IgD-negative memory B cell (primary cell): ENCODE data around the gene SLC49A4. TPM values are rescaled to one million over a fixed set of nuclear protein-coding genes. Genes with fewer than 3 reads are reported as not detected.

Experiments
- H3K27ac Mint-ChIP-seq, 3 donors: one replicate each; pipeline ENCODE4 v1.8.0; 2020 to 2022; ENCODE audit warnings: mild to moderate bottlenecking in 3 of 3, mixed read lengths in 3 of 3, moderate library complexity in 1 of 3
- H3K27me3 Mint-ChIP-seq: one replicate; pipeline ENCODE4 v1.8.0; 2021; ENCODE audit warnings: mixed read lengths
- H3K36me3 Mint-ChIP-seq: one replicate; pipeline ENCODE4 v1.8.0; 2020; ENCODE audit warnings: mild to moderate bottlenecking, mixed read lengths
- H3K4me1 Mint-ChIP-seq, 3 donors: one replicate each; pipeline ENCODE4 v1.8.0; 2020 to 2022; ENCODE audit warnings: mixed read lengths in 3 of 3, mild to moderate bottlenecking in 1 of 3
- H3K4me3 Mint-ChIP-seq, 4 donors: one replicate each; pipeline ENCODE4 v1.8.0; 2020 to 2022; ENCODE audit warnings: mild to moderate bottlenecking in 4 of 4, mixed read lengths in 4 of 4, moderate library complexity in 3 of 4
- H3K9me3 Mint-ChIP-seq, 3 donors: one replicate each; pipeline ENCODE4 v1.8.0; 2020 to 2021; ENCODE audit warnings: mixed read lengths in 3 of 3, mild to moderate bottlenecking in 1 of 3
- polyA plus RNA-seq: library from polyadenylated mRNA; unstranded; fragments of 300-500 nt; fragmentation: Illumina TruSeq; gene quantifications from one replicate; pipeline ENCODE4 v1.2.3, GENCODE V29; 2021

Gene SLC49A4
- polyA plus RNA-seq, 1 donor from 2014 or later: 1.6 TPM

DNA sequence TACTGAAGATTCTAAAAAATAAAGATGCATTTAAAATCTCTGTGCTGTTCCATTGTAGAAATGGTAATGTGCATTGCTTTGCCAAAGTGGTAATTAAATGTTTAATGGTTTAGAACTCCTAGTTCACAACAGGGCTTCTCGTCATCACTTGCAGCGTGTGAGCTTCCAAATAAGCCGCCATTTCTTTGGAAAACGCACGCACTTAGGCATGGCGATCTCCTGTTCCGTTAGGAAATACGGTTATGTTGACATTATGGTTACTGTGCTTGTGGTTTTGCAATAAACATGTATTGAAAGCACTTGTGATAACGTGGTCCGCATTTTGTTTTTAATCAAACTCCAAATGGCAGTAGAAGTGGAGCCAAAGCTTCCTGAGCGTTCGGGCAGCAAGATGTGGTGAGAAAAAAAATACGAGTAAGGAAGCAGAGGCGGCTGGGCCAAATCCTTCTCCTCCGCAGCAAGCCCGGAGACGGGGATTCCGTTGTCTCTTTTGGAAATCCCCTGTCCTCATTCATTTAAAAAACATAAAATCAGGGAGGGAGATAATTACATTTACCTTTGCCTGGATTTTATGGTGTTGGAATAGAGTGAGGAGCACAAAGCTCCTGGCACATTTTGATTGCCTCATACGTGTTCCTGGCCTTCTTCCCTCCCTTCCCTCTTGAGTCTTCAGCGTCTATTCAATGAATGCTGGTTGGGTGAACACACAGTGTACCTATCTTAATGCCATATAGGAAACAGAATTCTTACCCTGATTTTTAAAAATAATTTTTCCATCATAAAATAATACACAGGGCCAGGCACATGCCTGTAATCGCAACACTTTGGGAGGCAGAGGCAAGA, 97.5 kb downstream of the SLC49A4 start:
- Mint-ChIP-seq H3K27ac (peak overlapping the region in 1 of 3 donors; percentile 21), H3K27me3 (peaks cover 4% of the 10 kb centered on the region), H3K36me3 (peaks cover 2% of the 10 kb centered on the region), H3K9me3 (no peaks in the 10 kb centered on the region), H3K4me3 (no peak overlapping the region), H3K4me1 (peaks cover 9 to 17% (median 10%) of the 10 kb centered on the region in 3 donors)

DNA sequence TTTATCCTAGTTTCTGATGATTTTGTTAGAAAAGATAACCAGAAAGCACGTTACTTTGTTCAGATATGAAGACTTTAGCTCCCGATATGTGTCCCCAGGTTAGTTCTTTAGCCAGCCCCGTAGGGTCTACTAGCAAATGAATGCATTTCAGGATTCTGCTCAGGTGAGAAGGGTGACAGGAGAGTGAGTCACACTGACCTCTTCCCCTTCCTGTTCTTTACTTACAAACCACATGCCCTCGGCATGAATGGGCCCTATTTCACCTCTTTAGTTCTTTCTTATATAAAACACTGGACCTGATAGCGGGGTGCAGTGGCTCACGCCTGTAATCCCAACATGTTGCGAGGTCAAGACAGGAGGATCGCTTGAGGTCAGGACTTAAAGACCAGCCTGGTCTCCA, 98.4 kb downstream of the SLC49A4 start:
- Mint-ChIP-seq H3K27me3 (peaks cover 4% of the 10 kb centered on the region), H3K36me3 (peaks cover 2% of the 10 kb centered on the region), H3K9me3 (no peaks in the 10 kb centered on the region), H3K27ac (no peak overlapping the region), H3K4me3 (no peak overlapping the region), H3K4me1 (peaks cover 5 to 16% (median 9%) of the 10 kb centered on the region in 3 donors)

DNA sequence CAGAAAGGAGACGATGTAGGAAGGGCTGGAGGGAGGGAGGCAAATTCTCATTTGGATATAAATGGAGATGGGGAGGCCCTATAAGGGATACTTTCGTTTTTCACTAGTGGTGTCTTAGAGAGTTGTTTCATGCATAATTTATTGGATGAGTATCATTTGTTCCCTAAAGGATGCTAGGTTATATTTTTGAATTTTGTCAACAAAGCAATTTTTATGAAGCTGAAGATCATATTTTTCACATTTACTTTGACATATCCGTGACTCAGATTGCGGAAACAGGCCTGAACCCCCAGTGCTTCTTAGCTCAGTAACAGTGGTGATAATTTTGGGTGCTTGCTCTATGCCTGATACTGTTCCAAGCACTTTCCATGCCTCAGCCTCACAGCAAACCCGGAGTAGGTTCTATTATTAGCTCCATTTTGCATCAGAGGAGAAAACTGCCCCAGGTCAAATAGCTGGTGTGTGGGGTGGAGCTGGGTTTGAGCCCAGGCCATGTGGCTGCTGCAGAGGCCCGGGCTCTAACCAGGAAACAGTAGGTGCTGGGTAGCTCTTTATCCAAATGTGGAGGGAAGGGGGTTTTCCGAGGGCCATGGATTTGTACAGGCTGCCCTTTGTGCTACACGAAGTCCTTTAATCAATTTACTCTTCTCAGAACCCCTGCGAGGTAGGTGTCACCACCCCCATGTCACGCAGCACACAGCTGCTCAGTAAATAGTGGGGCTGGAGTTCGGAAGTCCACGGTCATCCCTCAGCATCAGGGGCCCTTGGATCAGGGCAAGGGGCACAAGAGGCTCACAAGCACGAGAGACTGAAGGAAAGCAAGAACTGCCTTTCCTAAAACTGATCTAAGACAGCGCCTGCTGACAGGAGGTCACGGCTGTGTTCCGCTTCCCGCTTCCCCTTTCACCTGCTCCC, 99.1 kb downstream of the SLC49A4 start:
- H3K9me3 Mint-ChIP-seq: no peaks in the 10 kb centered on the region

DNA sequence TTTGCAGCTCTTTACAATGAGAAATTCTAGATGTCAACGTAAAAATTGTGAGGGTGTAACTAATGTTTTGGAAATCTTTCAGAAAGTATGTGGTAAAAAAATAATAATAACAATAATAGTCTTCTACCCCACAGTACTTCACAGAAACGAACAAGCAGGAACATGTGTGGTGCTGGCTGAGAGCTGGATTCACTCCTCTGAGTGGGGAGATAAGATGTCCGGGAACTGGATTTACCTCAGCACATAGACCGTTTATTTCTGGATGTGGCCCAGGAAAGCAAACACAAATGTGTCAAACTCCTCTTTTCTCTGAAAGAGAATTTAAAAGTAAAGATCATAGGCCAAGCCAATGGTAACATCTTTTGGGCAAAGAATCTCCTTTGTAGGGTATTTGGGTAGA, 103.4 kb downstream of the SLC49A4 start:
- H3K4me1 Mint-ChIP-seq: peaks cover 0 to 3% (median 3%) of the 10 kb centered on the region in 3 donors
- H3K27ac Mint-ChIP-seq: no peak overlapping the region
- peaks cover 11% of the 10 kb centered on the region for H3K27me3 Mint-ChIP-seq
- no peaks in the 10 kb centered on the region for H3K9me3 Mint-ChIP-seq
- peaks cover 2% of the 10 kb centered on the region for H3K36me3 Mint-ChIP-seq
- H3K4me3 Mint-ChIP-seq: no peak overlapping the region

More for the DNA sequence above, 99.1 kb downstream of the SLC49A4 start:
- peaks cover 2% of the 10 kb centered on the region for H3K36me3 Mint-ChIP-seq
- peaks cover 5 to 15% (median 7%) of the 10 kb centered on the region in 3 donors for H3K4me1 Mint-ChIP-seq
- H3K4me3 Mint-ChIP-seq: no peak overlapping the region
- peaks cover 10% of the 10 kb centered on the region for H3K27me3 Mint-ChIP-seq
- H3K27ac Mint-ChIP-seq: no peak overlapping the region

DNA sequence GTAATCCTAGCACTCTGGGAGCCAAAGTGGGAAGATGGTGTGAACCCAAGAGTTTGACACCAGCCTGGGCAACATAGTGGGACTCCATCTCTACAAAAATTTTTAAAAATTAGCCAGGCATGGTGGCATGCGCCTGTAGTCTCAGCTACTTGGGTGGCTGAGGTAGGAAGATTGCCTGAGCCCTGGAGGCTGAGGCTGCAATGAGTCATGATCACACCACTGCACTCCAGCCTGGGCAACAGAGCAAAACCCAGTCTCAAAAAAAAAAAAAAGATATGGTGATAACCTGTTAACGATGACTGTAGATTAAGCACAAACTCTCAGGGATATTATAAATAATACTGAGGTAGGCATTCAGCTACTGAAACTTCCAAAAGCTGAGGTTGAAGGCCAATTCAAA, 107.5 kb downstream of the SLC49A4 start:
- no peak overlapping the region for H3K27ac Mint-ChIP-seq
- no peak overlapping the region for H3K4me3 Mint-ChIP-seq
- peaks cover 11% of the 10 kb centered on the region for H3K27me3 Mint-ChIP-seq
- no peaks in the 10 kb centered on the region for H3K36me3 Mint-ChIP-seq
- H3K4me1 Mint-ChIP-seq: peaks cover 0 to 3% (median 0%) of the 10 kb centered on the region in 3 donors
- H3K9me3 Mint-ChIP-seq: peaks cover 0 to 2% (median 0%) of the 10 kb centered on the region in 3 donors

DNA sequence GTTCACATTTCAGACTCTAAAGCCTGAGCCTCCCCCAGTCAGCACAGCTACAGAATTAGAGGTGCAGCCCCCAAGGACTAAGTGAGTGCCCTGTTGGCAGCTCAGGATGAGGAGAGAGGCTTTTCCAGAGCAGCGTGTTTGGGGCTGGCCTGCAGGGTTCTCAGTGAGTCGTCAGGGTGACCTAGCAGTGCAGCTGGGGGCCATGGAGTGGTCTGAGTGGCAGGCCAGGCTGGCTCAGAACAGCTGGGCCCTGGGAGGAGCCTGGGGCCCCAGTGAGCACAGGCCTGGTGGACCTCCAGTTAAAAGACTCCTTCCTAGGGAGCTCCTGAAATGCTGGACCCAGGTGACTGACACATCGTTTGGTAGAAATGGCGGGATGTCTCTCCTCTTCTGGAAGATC, 108.3 kb downstream of the SLC49A4 start:
- H3K27ac Mint-ChIP-seq: no peak overlapping the region
- peaks cover 11% of the 10 kb centered on the region for H3K27me3 Mint-ChIP-seq
- peaks cover 0 to 3% (median 0%) of the 10 kb centered on the region in 3 donors for H3K4me1 Mint-ChIP-seq
- no peaks in the 10 kb centered on the region for H3K36me3 Mint-ChIP-seq
- H3K9me3 Mint-ChIP-seq: peaks cover 0 to 2% (median 0%) of the 10 kb centered on the region in 3 donors
- H3K4me3 Mint-ChIP-seq: no peak overlapping the region

DNA sequence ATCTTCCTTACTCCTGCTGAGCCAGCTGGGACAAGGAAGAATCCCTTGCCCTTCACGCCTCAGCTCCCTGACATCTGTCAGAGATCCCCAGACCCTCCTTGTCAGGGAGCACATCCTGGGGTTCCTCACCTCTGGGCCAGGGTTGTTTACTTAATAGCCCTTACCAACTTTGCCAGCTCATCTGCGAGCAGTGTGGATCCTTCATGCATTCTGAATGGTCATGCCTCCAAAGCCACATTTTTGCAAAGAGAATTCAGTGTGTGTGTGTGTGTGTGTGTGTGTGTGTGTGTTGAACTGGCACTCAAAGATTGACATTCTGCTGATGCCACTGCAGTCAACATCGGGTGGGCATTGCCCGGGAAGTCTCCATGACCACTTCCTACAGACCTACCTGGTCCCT, 112.6 kb downstream of the SLC49A4 start:
- H3K27me3 Mint-ChIP-seq: peaks cover 16% of the 10 kb centered on the region
- H3K36me3 Mint-ChIP-seq: no peaks in the 10 kb centered on the region
- H3K27ac Mint-ChIP-seq: no peak overlapping the region
- peaks cover 0 to 2% (median 0%) of the 10 kb centered on the region in 3 donors for H3K9me3 Mint-ChIP-seq
- no peak overlapping the region for H3K4me3 Mint-ChIP-seq
- H3K4me1 Mint-ChIP-seq: peaks cover 0 to 3% (median 0%) of the 10 kb centered on the region in 3 donors

DNA sequence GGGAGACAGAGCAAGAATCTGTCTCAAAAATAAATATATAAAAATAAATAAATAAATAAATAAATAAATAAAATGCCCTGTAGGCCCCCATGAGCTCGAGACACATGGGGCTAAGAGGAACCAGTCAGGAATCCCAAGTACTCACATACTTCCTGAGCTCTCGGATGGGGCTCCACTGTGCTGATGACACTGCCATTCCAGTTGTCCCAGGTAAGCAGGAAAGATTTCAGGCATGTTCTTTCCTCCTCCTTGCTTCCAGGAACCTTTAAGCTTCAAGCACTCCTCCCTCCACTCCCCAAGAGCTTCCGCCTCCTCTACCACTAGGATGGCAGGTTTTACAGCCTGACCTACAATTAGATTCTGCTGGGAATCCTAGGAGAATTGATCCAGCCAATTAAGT, 113.4 kb downstream of the SLC49A4 start:
- Mint-ChIP-seq H3K9me3 (peaks cover 0 to 2% (median 0%) of the 10 kb centered on the region in 3 donors), H3K4me1 (peaks cover 0 to 3% (median 0%) of the 10 kb centered on the region in 3 donors), H3K27me3 (peaks cover 18% of the 10 kb centered on the region), H3K27ac (no peak overlapping the region), H3K4me3 (no peak overlapping the region), H3K36me3 (no peaks in the 10 kb centered on the region)

DNA sequence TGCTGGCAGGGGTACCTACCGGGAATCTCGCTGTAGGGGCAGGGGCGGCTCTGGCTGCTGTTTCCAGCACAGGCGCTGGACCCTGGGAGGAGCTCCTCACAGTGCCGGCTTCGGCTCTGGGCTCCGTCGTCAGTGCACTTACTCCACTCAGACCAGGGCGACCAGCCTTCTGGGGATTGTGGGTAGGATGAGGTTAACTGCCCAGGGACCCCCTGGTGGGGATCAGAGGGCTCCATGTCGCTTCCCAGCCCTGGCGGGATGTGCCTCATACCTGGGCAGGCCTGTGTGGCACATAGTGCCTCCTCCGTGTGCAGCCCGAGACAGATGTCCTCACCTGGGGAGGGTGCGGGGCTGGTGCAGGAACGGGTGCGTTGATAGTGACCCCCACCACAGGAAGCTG, 117.0 kb downstream of the SLC49A4 start:
- Mint-ChIP-seq H3K9me3 (no peaks in the 10 kb centered on the region), H3K4me3 (no peak overlapping the region), H3K4me1 (peaks cover 0 to 7% (median 6%) of the 10 kb centered on the region in 3 donors)

DNA sequence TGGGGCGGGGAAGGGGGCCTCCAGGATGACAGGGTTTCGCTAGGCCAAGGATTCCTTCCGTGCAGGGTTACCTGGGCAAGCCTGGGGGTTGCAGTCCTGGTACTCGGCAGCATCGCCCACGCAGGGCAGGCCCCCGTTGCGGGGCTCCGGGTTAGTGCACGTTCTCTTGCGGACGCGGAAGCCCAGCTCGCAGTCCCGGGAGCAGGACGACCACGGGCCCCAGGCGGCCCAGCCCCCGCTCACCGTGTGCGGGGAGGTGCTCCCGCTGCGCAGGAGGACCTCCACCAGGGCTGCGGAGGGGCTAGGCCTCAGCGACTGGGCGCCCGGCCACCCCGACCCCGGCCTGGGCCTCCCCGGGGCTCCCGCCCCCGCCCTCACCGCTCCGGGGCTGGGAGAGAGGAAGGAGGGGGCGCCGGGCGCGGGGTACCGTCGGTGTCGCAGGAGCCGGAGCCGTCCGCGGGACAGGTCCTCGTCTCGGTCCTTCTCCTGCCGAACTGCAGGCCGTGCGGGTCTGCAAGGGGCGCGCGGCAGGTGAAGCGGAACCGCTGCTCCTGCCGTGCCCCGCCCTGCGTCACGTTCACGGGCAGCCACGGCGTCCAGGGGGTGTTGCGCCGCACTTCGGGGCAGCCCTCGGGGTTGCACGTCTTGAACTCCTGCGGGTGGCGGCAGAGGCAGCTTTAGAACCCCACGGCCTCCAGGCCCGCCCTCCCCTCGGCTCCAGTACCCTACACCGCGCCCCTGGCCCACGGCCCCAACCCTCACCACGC, 118.1 kb downstream of the SLC49A4 start:
- Mint-ChIP-seq H3K27me3 (peaks cover 18% of the 10 kb centered on the region), H3K27ac (no peak overlapping the region), H3K9me3 (no peaks in the 10 kb centered on the region), H3K4me1 (peaks cover 0 to 7% (median 6%) of the 10 kb centered on the region in 3 donors), H3K36me3 (no peaks in the 10 kb centered on the region), H3K4me3 (no peak overlapping the region)

More for the DNA sequence above, 117.0 kb downstream of the SLC49A4 start:
- peaks cover 20% of the 10 kb centered on the region for H3K27me3 Mint-ChIP-seq
- no peak overlapping the region for H3K27ac Mint-ChIP-seq
- no peaks in the 10 kb centered on the region for H3K36me3 Mint-ChIP-seq

DNA sequence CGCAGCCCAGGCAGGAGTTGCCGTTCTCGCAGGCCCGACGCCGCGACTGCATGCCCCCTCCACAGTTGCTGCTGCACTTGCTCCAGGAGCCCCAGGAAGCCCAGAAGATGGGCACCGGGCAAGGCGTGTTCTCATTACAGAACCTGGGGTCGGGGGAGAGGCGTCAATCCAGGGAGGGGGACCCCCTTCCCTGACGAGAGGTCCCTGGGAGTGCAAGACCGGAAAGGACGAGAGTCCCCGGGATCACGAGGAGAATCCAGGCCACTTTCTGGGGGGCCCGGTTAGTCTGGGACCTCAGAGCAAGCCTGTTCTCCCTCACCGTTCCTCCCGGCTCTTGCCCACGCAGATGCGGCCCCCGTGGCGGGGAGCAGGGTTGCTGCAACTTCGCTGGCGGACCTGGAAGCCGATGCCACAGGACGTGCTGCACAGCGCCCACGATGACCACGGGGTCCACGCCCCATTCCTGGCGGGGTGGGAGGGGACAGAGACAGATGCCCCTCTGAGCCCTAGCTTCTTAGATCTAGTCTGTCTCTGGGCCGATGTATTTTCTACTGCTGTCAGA, 118.8 kb downstream of the SLC49A4 start:
- peaks cover 18% of the 10 kb centered on the region for H3K27me3 Mint-ChIP-seq
- H3K4me1 Mint-ChIP-seq: peaks cover 0 to 7% (median 6%) of the 10 kb centered on the region in 3 donors
- H3K9me3 Mint-ChIP-seq: no peaks in the 10 kb centered on the region
- H3K27ac Mint-ChIP-seq: no peak overlapping the region
- H3K4me3 Mint-ChIP-seq: peak overlapping the region in 2 of 4 donors; percentile 27 to 30
- no peaks in the 10 kb centered on the region for H3K36me3 Mint-ChIP-seq

DNA sequence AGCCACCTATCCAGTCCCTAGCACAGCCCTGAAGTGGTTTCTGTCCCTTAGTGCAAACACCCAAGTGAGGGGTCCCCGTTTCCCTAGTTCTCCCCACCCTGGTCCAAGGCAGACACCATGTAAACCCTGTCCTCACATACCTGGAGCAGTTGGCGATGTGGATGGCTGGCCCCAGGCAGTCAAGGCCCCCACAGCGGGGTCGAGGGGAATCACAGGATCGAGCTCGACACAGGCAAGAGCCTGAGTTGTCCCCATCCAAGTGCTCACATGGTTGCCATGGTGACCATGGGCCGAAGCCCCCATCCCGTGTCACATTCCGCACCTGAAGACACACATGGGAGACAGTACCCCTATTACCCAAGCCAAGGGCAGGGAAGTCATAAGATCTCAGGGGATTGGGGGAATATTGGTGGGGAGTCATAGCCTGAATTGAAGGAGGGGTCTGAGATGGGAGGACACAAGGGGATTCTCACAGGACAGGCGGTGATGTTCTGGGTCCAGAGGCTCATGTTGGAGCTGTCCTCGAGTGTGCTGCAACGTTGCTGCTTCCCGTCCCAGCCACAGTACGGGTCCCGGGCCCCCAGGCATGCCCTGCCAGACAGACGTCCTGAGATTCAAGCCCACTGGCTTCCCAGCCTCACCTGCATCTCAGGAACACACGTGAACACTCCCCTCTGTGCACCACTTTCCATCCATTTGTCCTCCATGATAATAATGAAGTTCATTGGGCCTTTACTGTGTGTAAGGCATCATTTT, 120.6 kb downstream of the SLC49A4 start:
- Mint-ChIP-seq H3K27me3 (peaks cover 19% of the 10 kb centered on the region), H3K27ac (no peak overlapping the region), H3K36me3 (no peaks in the 10 kb centered on the region), H3K9me3 (no peaks in the 10 kb centered on the region), H3K4me1 (peaks cover 0 to 7% (median 6%) of the 10 kb centered on the region in 3 donors), H3K4me3 (no peak overlapping the region)

DNA sequence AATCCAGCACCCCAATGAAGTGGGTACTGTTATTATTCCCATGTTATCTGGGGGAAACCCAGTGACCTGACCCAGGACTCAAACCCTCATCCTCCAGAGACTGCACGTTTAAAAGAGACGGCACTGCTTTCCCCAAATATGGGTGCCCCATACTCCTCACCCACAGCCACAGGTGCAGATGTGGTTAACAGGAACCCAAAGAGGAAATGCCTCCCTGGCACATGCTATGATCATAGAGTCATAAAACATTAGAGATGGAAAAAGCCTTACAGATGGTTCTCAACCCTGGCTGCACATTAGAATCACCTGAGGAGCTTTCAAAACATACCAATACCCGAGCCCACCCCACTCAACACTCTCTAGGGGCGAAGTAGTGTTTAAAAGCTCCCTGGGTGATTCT, 121.2 kb downstream of the SLC49A4 start:
- Mint-ChIP-seq H3K4me3 (no peak overlapping the region), H3K9me3 (no peaks in the 10 kb centered on the region), H3K27ac (no peak overlapping the region), H3K27me3 (peaks cover 16% of the 10 kb centered on the region), H3K36me3 (no peaks in the 10 kb centered on the region), H3K4me1 (peaks cover 0 to 7% (median 6%) of the 10 kb centered on the region in 3 donors)

DNA sequence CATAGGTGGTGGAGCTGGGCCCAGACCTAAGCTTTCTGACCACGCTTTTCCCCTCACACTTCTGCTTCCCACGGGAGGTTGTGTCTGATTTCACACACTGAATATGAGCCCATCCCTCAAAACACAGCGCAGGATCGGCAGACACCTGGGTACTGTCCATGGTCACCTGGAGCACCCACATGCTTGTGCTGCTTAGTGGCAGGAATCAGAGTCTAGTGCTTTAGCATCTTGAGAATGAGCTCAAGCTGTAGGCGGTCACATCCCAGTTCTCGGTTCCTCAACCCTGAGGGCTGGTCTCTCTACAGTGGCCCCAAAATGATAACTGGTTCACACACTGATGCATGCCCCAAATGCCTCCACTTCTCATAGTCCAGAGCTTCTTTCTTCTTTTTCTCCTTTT, 121.7 kb downstream of the SLC49A4 start:
- H3K27ac Mint-ChIP-seq: no peak overlapping the region
- no peaks in the 10 kb centered on the region for H3K36me3 Mint-ChIP-seq
- no peaks in the 10 kb centered on the region for H3K9me3 Mint-ChIP-seq
- peaks cover 16% of the 10 kb centered on the region for H3K27me3 Mint-ChIP-seq
- peaks cover 0 to 8% (median 7%) of the 10 kb centered on the region in 3 donors for H3K4me1 Mint-ChIP-seq
- H3K4me3 Mint-ChIP-seq: no peak overlapping the region
